ENCODE data around the gene FAM234A.
"Not testable (repeated sequence)": the region's sequence is repeated elsewhere in the genome, so short reads cannot be mapped to it uniquely, and the experiment has no call there.

Gene FAM234A

GRCh38 chr16:266258-267164 is 31.9 kb downstream of the FAM234A start:
- no peak for DNase-seq

DNA sequence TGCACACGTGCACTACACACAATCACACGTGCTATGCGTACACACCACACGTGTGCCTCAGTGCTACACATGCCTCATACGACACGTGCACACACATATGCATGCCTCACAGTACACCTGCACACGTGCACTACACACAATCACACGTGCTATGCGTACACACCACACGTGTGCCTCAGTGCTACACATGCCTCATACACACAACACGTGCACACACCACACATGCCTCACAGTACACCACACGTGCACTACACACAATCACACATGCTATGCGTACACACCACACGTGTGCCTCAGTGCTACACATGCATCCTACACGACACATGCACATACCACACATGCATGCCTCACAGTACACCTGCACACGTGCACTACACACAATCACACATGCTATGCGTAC is 32.9 kb downstream of the FAM234A start:
- not testable (repeated sequence) for DNase-seq

GRCh38 chr16:268141-269053 is 33.8 kb downstream of the FAM234A start:
- DNase-seq: no peak

GRCh38 chr16:269061-269796 is 34.6 kb downstream of the FAM234A start:
- DNase-seq: no peak

GRCh38 chr16:270381-271255 is 36.0 kb downstream of the FAM234A start:
- no peak for DNase-seq

GRCh38 chr16:272633-273546 is 38.3 kb downstream of the FAM234A start:
- no peak for DNase-seq

DNA sequence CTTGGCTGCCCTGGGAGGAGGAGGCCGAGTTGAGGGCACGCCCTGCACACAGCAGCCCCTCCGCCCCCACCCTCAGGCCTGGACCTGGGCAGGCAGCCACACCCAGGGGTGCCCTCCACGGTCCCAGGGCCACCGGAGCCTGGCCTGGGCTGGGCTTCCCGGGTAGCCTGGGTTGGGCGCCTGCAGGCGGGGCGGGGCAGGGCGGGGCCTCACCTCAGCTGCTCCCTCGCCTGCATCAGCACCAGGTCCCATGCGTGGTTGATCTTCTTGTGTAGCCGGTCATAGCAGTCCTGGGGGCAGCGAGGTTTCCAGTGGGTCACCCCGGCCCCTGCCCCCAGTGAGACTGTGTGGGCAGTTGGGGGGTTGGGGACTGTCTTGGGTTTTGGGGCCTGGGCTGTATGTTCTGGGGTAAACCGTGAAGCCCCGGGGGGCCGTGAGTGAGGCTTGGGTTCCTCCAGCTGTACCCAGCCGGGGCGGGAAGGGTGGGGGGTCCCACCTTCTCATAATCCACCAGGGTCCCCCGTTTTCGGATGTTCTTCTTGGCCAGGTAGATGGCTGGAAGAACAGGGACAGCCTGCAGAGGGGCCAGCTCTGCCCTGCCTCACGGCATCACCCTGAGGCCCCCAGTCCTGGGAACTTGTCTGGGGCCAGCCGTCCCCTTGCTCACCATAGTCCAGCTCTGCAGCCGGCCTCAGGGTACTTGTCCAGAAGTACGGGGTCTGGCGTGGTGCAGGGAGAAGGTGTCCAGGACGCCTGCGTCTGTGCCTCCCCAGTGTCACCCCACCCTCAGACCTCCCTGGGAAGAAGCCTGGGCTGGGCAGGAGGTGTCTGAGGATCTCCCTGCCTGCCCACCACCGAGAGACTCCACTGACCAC is 39.2 kb downstream of the FAM234A start:
- no peak for DNase-seq

- DNase-seq: no peak
These were observed 40.5 kb downstream of the FAM234A start for GRCh38 chr16:275041-275641.

- no peak for DNase-seq
These were observed 41.2 kb downstream of the FAM234A start, which contains the start of gene RGS11 for GRCh38 chr16:275786-276232. RGS11 (minus strand) TSS chr16:275944; CDS start chr16:275911, 33 bp downstream.

DNA sequence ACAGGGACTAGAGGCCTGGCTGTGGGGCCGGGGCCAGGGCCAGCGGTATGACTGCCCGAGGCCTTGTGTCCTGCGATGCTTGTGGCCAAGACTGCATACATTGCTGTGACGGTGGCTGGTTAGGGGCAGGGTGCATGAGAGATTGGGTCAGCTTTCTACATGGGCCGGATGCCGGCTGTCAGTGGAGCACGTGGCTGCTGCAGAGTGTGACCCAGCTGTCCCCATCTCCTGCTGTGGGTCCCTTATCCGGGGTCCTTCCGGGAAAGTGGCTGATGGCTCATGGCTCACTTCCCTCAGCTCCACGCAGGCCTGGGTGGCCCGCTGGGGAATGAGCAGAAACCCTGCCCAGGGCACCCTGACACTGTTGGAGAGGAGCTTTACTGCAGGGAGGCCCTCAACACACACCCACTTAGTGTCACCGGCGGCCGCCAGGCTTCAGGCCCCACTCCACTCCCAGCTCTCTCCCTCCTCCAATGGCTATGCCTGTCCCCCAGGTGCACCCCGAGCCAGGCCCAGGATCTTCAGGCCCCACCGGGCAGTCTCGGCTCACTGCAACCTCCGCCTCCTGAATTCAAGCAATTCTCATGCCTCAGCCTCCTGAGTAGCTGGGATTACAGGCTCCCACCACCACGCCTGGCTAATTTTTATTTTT is 41.9 kb downstream of the FAM234A start:
- no peak for DNase-seq

GRCh38 chr16:278863-279366 is 44.3 kb downstream of the FAM234A start:
- no peak for DNase-seq

GRCh38 chr16:279531-279930 is 44.9 kb downstream of the FAM234A start:
- DNase-seq: no peak

DNA sequence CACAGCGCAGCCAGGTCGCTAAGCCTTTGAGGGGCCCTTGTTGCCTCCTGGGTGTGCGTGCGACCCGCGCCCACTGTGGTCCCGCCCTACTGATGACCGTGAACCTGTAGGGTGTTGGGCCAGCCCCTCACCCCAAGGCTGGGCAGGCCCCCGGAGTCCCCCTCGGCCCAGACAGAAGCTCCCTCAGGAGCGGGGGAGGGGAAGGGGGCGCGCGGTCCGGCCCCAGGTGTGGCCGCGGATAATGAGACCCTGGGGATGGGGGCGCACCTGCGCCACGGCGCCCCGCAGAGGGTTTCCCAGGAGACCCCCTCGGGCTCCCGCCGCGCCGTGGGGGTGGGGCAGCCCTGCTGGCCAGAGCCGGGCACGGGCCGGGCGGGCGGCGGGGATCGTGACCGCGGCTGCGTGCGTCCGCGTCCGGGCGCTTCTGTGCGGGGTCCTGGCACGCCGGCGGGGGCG is 45.4 kb downstream of the FAM234A start:
- DNase-seq: no peak

DNA sequence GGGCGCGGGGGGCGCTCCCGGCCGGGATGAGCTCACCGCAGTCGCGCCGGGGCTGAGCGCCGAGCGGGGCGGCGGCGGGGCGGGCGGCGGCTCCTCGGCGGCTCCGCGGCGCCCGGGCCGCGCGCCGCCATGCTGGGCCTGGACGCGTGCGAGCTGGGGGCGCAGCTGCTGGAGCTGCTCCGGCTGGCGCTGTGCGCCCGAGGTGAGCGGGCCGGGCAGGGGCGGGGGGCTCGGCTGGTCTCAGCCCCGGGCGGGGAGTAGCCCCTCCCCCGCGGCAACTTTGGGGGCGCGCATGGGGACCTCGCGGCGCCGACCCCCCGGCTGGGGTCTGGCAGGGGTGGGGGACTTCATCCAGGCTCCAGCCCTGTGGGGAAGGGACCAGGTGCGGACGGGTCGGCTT is 45.9 kb downstream of the FAM234A start, which contains the start of gene ARHGDIG:
TSS of gene ARHGDIG (plus strand) at position 40 of the 400 bp plus-strand sequence. CDS start at position 130, 90 bp downstream.
- no peak for DNase-seq

GRCh38 chr16:280991-281659 is 46.5 kb downstream of the FAM234A start:
- no peak for DNase-seq

- no peak for DNase-seq
These were observed 47.1 kb downstream of the FAM234A start for GRCh38 chr16:281660-282255.

- DNase-seq: no peak
These were observed 47.9 kb downstream of the FAM234A start for GRCh38 chr16:282491-282890.
